Stimulated activated CD4-positive, alpha-beta T cell treated with anti-CD3 and anti-CD28 coated beads, Interleukin-4, amount 100 ng/mL, for 1 hour (primary cell): Measurements from ENCODE around the gene SERPINC1.
"Not testable (repeated sequence)": the region's sequence is repeated elsewhere in the genome, so short reads cannot be mapped to it uniquely, and the experiment has no call there.

Source experiments
- DNase-seq: peaks from one replicate; pipeline ENCODE4 v3.0.0-alpha.2; 2020

The SERPINC1 gene

GRCh38 chr1:173862146-173862768 lies 54.9 kb downstream of the SERPINC1 start:
- peak; percentile 34 for DNase-seq

GRCh38 chr1:173861731-173862145 lies 55.4 kb downstream of the SERPINC1 start:
- DNase-seq = peak; percentile 27

- DNase-seq = no peak
These were observed 57.1 kb downstream of the SERPINC1 start for GRCh38 chr1:173860065-173860464.

GRCh38 chr1:173859547-173859946 lies 57.6 kb downstream of the SERPINC1 start:
- not testable (repeated sequence) for DNase-seq

GRCh38 chr1:173857363-173857917 lies 59.7 kb downstream of the SERPINC1 start:
- no peak for DNase-seq

GRCh38 chr1:173856903-173857302 lies 60.2 kb downstream of the SERPINC1 start:
- DNase-seq = no peak

- no peak for DNase-seq
These were observed 61.1 kb downstream of the SERPINC1 start for GRCh38 chr1:173856014-173856413.
